ENCODE measurements around the gene MRPL1.

DNA sequence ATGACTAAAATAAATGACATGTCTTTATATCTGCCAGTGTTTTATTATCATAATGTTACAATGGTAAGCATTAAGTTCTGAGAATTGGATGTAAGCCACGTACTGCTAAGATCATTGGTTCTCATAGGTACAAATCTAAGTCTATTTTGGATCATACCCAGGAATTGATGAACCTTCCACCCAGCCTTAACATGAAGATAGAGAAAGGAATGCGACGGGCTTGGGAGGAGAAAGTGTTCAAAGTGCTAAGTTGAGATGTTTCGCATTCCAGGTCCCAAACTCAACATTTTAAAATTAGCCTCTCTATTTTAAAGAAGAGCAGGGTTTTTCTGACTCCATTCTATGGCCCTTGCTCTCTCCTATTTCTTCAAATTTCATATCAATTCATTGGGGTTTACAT is 139.6 kb downstream of the MRPL1 start:
- TF ChIP-seq, protein P1, sequence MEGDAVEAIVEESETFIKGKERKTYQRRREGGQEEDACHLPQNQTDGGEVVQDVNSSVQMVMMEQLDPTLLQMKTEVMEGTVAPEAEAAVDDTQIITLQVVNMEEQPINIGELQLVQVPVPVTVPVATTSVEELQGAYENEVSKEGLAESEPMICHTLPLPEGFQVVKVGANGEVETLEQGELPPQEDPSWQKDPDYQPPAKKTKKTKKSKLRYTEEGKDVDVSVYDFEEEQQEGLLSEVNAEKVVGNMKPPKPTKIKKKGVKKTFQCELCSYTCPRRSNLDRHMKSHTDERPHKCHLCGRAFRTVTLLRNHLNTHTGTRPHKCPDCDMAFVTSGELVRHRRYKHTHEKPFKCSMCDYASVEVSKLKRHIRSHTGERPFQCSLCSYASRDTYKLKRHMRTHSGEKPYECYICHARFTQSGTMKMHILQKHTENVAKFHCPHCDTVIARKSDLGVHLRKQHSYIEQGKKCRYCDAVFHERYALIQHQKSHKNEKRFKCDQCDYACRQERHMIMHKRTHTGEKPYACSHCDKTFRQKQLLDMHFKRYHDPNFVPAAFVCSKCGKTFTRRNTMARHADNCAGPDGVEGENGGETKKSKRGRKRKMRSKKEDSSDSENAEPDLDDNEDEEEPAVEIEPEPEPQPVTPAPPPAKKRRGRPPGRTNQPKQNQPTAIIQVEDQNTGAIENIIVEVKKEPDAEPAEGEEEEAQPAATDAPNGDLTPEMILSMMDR (IDR thresholded peaks at IDR 0.05), result no peak
- TF ChIP-seq POLR2A (IDR thresholded peaks at IDR 0.05), result no peak
